AG04449 (cell line): ENCODE results near the gene PAAF1.

Experiments
- CTCF ChIA-PET: fragments of 350-600 bp; formaldehyde crosslinking; extraction: SDS; loops from one replicate; lab custom pipeline; 2021; ENCODE audit warnings: antibody characterized with exemption; lab: Yijun Ruan, JAX
- POLR2A ChIA-PET: fragments of 400-600, 350-600 bp; formaldehyde crosslinking; extraction: SDS; loops from one replicate; lab custom pipeline; 2020; ENCODE audit warnings: antibody characterized with exemption, inconsistent platforms; lab: Yijun Ruan, JAX
- DNase-seq: peaks from one replicate; pipeline ENCODE4 v3.0.0-alpha.2; 2010; ENCODE audit warnings: low read depth, low spot score
- H3K4me3 ChIP-seq: 2 replicates; pipeline ENCODE4 v1.5.1; 2011; ENCODE audit warnings: low read depth, mild to moderate bottlenecking, control low read depth, low read length
- TF ChIP-seq, protein P1 (sequence below): IDR thresholded peaks from one replicate; pipeline ENCODE4 v1.5.1; 2011; ENCODE audit warnings: mild to moderate bottlenecking, moderate library complexity, low read length, control low read depth, inconsistent platforms; ENCODE audit not compliant: insufficient read depth; ENCODE audit errors: missing control alignments

PAAF1 gene

DNA sequence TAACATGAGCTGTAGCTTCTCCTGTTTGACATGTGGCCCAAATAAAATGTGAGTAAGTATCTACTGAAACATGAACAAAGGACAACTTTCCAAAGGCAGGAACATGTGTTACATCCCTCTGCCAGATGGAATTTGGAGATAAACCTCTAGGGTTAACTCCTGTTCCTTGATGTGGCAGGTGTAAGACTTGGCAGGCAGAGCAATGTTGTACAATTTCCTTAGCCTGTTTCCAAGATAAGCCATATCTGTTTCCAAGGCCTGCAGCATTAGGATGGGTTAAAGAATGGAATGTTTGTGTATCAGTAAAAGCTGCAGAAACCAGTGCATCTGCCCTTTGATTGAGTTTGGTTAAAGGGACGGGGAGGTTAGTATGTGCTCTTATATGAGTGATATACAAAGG is 65.2 kb downstream of the PAAF1 start:
- TF ChIP-seq, protein P1, sequence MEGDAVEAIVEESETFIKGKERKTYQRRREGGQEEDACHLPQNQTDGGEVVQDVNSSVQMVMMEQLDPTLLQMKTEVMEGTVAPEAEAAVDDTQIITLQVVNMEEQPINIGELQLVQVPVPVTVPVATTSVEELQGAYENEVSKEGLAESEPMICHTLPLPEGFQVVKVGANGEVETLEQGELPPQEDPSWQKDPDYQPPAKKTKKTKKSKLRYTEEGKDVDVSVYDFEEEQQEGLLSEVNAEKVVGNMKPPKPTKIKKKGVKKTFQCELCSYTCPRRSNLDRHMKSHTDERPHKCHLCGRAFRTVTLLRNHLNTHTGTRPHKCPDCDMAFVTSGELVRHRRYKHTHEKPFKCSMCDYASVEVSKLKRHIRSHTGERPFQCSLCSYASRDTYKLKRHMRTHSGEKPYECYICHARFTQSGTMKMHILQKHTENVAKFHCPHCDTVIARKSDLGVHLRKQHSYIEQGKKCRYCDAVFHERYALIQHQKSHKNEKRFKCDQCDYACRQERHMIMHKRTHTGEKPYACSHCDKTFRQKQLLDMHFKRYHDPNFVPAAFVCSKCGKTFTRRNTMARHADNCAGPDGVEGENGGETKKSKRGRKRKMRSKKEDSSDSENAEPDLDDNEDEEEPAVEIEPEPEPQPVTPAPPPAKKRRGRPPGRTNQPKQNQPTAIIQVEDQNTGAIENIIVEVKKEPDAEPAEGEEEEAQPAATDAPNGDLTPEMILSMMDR = no peak
- POLR2A ChIA-PET = no interaction called here
- no peak overlapping the region for H3K4me3 ChIP-seq
- CTCF ChIA-PET = interaction anchor here (0.9 to 3.7 kb wide), 4 partner anchors 9 to 22 kb away, joined by 3 to 17 read pairs (median 4); partner anchors contain the start of gene DNAJB13
- DNase-seq = no peak

DNA sequence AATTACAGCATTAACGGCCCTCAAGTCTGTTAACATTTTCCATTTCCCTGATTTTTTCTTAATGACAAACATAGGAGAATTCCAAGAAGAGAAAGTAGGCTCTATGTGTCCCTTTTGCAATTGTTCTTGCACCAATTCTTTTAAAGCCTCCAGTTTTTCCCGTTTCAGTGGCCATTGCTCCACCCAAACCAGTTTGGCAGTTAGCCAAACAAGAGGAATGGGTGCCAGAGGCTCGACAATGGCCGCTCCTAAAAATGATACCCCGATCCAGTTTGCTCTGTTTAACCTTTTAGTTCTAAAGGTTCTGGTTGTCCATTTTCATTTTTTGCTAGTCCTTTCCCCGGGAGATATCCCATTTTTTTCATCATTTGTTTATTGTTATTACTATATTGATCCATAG is 67.3 kb downstream of the PAAF1 start:
- ChIA-PET POLR2A (no interaction called here), CTCF (no interaction called here)
- no peak for DNase-seq
- TF ChIP-seq, protein P1 = no peak
- H3K4me3 ChIP-seq = no peak overlapping the region

DNA sequence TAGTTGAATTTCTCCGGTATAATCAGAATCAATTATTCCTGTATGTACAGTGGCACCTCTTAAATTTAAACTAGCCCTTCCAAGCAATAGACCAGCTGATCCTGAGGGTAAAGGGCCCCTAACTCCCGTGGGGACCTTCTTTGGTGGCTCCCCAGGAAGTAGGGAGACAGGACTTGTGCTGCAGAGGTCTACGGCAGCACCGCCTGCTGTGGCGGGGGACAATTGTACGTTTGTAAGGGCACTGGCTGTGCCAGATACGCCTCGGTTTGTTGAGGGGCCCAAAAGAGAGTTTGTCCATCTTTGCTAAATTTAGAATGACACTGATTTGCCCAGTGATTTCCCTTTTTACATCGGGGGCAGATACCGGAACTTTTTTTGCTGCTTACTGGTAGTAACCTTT is 68.1 kb downstream of the PAAF1 start:
- TF ChIP-seq, protein P1 = no peak
- no peak overlapping the region for H3K4me3 ChIP-seq
- ChIA-PET POLR2A (no interaction called here), CTCF (no interaction called here)
- no peak for DNase-seq

DNA sequence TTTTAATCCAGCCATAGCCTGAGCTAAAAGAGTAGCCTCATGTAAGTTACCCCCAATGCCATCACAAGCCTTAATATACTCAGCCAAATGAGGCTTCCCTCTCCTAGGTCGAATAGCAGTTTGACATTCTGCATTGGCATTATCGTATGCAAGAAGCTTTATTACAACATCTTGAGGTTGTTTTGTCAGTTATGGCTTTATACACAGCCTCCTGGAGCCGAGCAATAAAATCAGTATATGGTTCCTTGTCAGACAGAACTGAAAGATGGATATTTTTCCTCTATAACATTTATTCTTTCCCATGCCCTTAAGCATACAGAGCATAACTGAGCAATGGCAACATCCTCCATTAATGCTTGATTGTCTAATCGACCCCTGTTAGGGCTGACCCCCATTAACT is 68.6 kb downstream of the PAAF1 start:
- CTCF ChIA-PET = interaction anchor here (0.7 kb wide), 1 partner anchor 19 kb away, joined by 5 read pairs; no protein-coding TSS in a partner anchor
- DNase-seq = no peak
- no peak overlapping the region for H3K4me3 ChIP-seq
- TF ChIP-seq, protein P1 = no peak
- POLR2A ChIA-PET = no interaction called here

DNA sequence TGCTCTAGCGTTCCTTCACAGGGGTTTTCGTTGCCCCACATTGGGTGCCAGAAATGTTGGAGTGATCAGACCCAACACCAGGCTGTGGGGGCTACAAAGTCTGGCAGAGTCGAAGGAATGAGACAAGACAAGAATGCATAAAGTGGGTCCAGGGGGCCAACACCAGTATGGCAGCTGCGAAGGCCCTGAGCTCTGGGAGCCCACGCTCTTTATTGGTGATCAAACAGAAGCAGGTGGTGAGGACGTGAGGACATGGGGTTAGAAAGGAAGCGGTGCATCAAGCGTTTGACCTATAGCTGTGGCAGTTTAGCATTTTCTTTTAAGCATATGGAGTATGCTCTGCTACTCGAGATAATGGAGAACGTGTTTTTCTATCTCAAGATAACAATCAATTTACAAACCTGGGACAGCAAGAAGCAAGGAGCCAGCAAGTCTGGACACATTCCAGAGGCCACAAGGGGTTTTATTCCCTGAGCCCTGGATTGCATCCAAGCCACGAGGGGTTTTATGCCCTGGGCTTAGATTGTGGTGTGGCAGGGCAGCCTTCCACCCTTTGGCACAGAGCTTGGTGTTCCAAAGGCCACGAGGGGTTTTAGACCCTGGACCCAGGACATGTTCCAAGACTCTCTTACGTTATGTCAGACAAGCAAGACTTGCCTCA is 70.1 kb downstream of the PAAF1 start:
- CTCF ChIA-PET = no interaction called here
- POLR2A ChIA-PET = no interaction called here
- TF ChIP-seq, protein P1 = no peak
- DNase-seq = no peak
- no peak overlapping the region for H3K4me3 ChIP-seq

DNA sequence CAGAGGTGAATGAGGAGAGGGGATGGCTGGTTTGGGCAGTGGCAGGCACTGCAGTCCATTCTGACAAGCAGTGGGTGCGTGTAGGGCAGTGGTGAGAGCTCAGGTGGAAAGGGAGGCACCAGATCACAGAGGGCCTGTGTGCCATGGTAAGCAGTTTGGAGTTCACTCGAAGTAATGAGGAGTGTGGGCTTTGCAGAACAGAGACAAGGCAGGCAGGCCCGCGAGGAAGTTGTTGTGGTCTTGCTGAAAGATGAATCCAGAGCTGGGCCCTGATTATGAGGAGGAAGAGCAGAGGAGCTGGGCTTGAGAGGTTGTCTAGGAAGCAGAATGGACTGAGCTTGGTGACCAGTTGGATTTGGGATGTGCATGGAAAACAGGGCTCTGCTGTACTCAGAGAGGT is 72.4 kb downstream of the PAAF1 start:
- no peak overlapping the region for H3K4me3 ChIP-seq
- ChIA-PET CTCF (interaction anchor here (2.2 kb wide), 1 partner anchor 17 kb away, joined by 6 read pairs; no protein-coding TSS in a partner anchor), POLR2A (no interaction called here)
- DNase-seq = no peak
- TF ChIP-seq, protein P1 = no peak
